PC-3 (cell line): ENCODE measurements around the gene EVA1A. TPM values are rescaled to one million over a fixed set of nuclear protein-coding genes. Genes with fewer than 3 reads are reported as not detected.

Experiments used
- ATAC-seq: fragments of 200-7000 bp; cut with Tn5 transposase; 2 replicates; pipeline ENCODE4 v1.9.1; 2020; ENCODE audit warnings: mild to moderate bottlenecking, moderate library complexity
- BruUV-seq: library from RNA; stranded (reverse); fragments of 400-500 nt; replicated peaks from 2 replicates; lab custom pipeline; 2021; lab: Mats Ljungman, UMichigan
- CTCF ChIA-PET: fragments of 300-600 bp; sonication (Branson Sonifier 250); formaldehyde crosslinking; loops from one replicate; lab custom pipeline; 2022; ENCODE audit warnings: antibody characterized with exemption; lab: Charles Lee
- POLR2A ChIA-PET: fragments of 300-600 bp; sonication (Branson Sonifier 250); formaldehyde crosslinking; loops from one replicate; lab custom pipeline; 2022; ENCODE audit warnings: antibody characterized with exemption; ENCODE audit not compliant: unreplicated experiment; lab: Charles Lee
- DNase-seq: peaks from one replicate; pipeline ENCODE4 v3.0.0-alpha.2; 2015
- H2AFZ ChIP-seq: fragments of 300-600 bp; sonication (generic); 2 replicates; pipeline ENCODE4 v1.6.0; 2016; ENCODE audit warnings: antibody characterized with exemption, low read length
- H3F3A ChIP-seq: fragments of 300-600 bp; sonication (generic); one replicate; pipeline ENCODE4 v1.6.0; 2017; ENCODE audit warnings: antibody characterized with exemption, low read length, control low read depth, mild to moderate bottlenecking; ENCODE audit not compliant: unreplicated experiment
- H3K27ac ChIP-seq: fragments of 300-600 bp; sonication (generic); 2 replicates; pipeline ENCODE4 v1.5.1; 2016; ENCODE audit warnings: mild to moderate bottlenecking, low read length
- H3K27me3 ChIP-seq: fragments of 300-600 bp; sonication (generic); 2 replicates; pipeline ENCODE4 v1.6.1; 2016; ENCODE audit warnings: low read length, mixed read lengths
- H3K36me3 ChIP-seq: fragments of 300-600 bp; sonication (generic); 2 replicates; pipeline ENCODE4 v1.6.1; 2016; ENCODE audit warnings: low read depth, mixed run types, low read length, mixed read lengths
- H3K4me1 ChIP-seq: fragments of 300-600 bp; sonication (generic); 2 replicates; pipeline ENCODE4 v1.5.1; 2016; ENCODE audit warnings: low read length; ENCODE audit not compliant: insufficient read depth
- H3K4me2 ChIP-seq: fragments of 300-600 bp; sonication (generic); 2 replicates; pipeline ENCODE4 v1.6.0; 2016; ENCODE audit warnings: low read length
- H3K4me3 ChIP-seq: fragments of 300-600 bp; sonication (generic); 2 replicates; pipeline ENCODE4 v1.5.1; 2016; ENCODE audit warnings: mild to moderate bottlenecking, low read length, mixed read lengths
- H3K79me2 ChIP-seq: fragments of 300-600 bp; sonication (generic); 2 replicates; pipeline ENCODE4 v1.6.1; 2017; ENCODE audit warnings: low read length, mixed read lengths
- H3K9ac ChIP-seq: fragments of 300-600 bp; sonication (generic); 2 replicates; pipeline ENCODE4 v1.6.0; 2016; ENCODE audit warnings: mild to moderate bottlenecking, low read length
- H3K9me2 ChIP-seq: fragments of 300-600 bp; sonication (generic); replicated peaks from 2 replicates; pipeline ENCODE4 v1.6.1; 2016; ENCODE audit warnings: mixed run types, low read length, mixed read lengths
- H3K9me3 ChIP-seq: fragments of 300-600 bp; sonication (generic); 2 replicates; pipeline ENCODE4 v1.6.1; 2016; ENCODE audit warnings: low read length, mixed read lengths
- H4K20me1 ChIP-seq: fragments of 300-600 bp; sonication (generic); 2 replicates; pipeline ENCODE4 v1.6.1; 2016; ENCODE audit warnings: low read length, mixed read lengths
- EZH2 ChIP-seq: fragments of 300-600 bp; sonication (generic); IDR thresholded peaks from one replicate; pipeline ENCODE4 v1.6.1; 2017; ENCODE audit warnings: antibody characterized with exemption, mild to moderate bottlenecking, low read length; ENCODE audit not compliant: unreplicated experiment
- EZH2phosphoT487 ChIP-seq: fragments of 300-600 bp; sonication (generic); IDR thresholded peaks from 2 replicates; pipeline ENCODE4 v1.6.1; 2018; ENCODE audit warnings: mild to moderate bottlenecking, antibody characterized with exemption, low read length, borderline replicate concordance
- intact Hi-C: fragments of 100-400 bp; cut with micrococcal nuclease; formaldehyde crosslinking; loops from 2 replicates; pipeline ENCODE4 v1.9.0; 2023
- total RNA-seq: library from RNA; depleted of rRNA; stranded (reverse); fragments of >200 nt; gene quantifications from 2 replicates; pipeline ENCODE4 v1.2.3, GENCODE V29; 2014
- TF ChIP-seq, protein P1 (sequence below): fragments of 300-600 bp; sonication (generic); conservative IDR thresholded peaks from 2 replicates; pipeline ENCODE4 v1.5.1; 2017; ENCODE audit warnings: antibody characterized with exemption, low read depth, mild to moderate bottlenecking, low read length

Gene EVA1A
- total RNA-seq, 1 experiment from 2014 or later, result 48.9 TPM

- intact Hi-C loops, result no loop called here
- no peak for DNase-seq
- no TSS peak for BruUV-seq
- H3F3A ChIP-seq, result no peaks in the 10 kb centered on the region
- no peaks in the 10 kb centered on the region for H3K9me3 ChIP-seq
- no peak overlapping the region for H3K27ac ChIP-seq
- H2AFZ ChIP-seq, result no peak overlapping the region
- H3K4me3 ChIP-seq, result no peak overlapping the region
- POLR2A ChIA-PET, result no interaction called here
- no peaks in the 10 kb centered on the region for H3K4me1 ChIP-seq
- no peaks in the 10 kb centered on the region for H3K27me3 ChIP-seq
- H3K4me2 ChIP-seq, result no peak overlapping the region
- TF ChIP-seq, protein P1, sequence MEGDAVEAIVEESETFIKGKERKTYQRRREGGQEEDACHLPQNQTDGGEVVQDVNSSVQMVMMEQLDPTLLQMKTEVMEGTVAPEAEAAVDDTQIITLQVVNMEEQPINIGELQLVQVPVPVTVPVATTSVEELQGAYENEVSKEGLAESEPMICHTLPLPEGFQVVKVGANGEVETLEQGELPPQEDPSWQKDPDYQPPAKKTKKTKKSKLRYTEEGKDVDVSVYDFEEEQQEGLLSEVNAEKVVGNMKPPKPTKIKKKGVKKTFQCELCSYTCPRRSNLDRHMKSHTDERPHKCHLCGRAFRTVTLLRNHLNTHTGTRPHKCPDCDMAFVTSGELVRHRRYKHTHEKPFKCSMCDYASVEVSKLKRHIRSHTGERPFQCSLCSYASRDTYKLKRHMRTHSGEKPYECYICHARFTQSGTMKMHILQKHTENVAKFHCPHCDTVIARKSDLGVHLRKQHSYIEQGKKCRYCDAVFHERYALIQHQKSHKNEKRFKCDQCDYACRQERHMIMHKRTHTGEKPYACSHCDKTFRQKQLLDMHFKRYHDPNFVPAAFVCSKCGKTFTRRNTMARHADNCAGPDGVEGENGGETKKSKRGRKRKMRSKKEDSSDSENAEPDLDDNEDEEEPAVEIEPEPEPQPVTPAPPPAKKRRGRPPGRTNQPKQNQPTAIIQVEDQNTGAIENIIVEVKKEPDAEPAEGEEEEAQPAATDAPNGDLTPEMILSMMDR, result no peak
- TF ChIP-seq EZH2phosphoT487 (no peak), EZH2 (no peak)
- H3K9me2 ChIP-seq, result no peaks in the 10 kb centered on the region
- H3K9ac ChIP-seq, result no peak overlapping the region
- no peaks in the 10 kb centered on the region for H4K20me1 ChIP-seq
- H3K36me3 ChIP-seq, result no peaks in the 10 kb centered on the region; the same call in 1 of the 2 replicates
- ATAC-seq, result no peak
- CTCF ChIA-PET, result no interaction called here
- H3K79me2 ChIP-seq, result no peaks in the 10 kb centered on the region
These were observed 17.3 kb downstream of the EVA1A start for GRCh38 chr2:75543446-75543845.

- Histone ChIP-seq H3K9me2 (no peaks in the 10 kb centered on the region), H3F3A (no peaks in the 10 kb centered on the region), H2AFZ (no peak overlapping the region), H3K4me2 (no peak overlapping the region), H3K79me2 (no peaks in the 10 kb centered on the region), H3K9me3 (no peaks in the 10 kb centered on the region), H3K9ac (no peak overlapping the region), H3K4me3 (no peak overlapping the region), H4K20me1 (no peaks in the 10 kb centered on the region), H3K36me3 (no peaks in the 10 kb centered on the region; the same call in 1 of the 2 replicates), H3K4me1 (no peaks in the 10 kb centered on the region), H3K27me3 (no peaks in the 10 kb centered on the region), H3K27ac (no peak overlapping the region)
- no peak for DNase-seq
- POLR2A ChIA-PET, result no interaction called here
- CTCF ChIA-PET, result no interaction called here
- TF ChIP-seq EZH2, result no peak
- TF ChIP-seq, protein P1, result no peak
- no peak for TF ChIP-seq EZH2phosphoT487
- no TSS peak for BruUV-seq
- ATAC-seq, result no peak
- intact Hi-C loops, result no loop called here
These were observed 19.3 kb downstream of the EVA1A start for GRCh38 chr2:75541430-75541829.

- no TSS peak for BruUV-seq
- TF ChIP-seq EZH2 (no peak), EZH2phosphoT487 (no peak)
- TF ChIP-seq, protein P1, result no peak
- no peak overlapping the region for H3K9ac ChIP-seq
These were observed 19.7 kb downstream of the EVA1A start for GRCh38 chr2:75540994-75541393.

More at GRCh38 chr2:75540994-75541393, 19.7 kb downstream of the EVA1A start:
- Histone ChIP-seq H2AFZ (no peak overlapping the region), H4K20me1 (no peaks in the 10 kb centered on the region), H3K9me3 (no peaks in the 10 kb centered on the region), H3K4me2 (no peak overlapping the region), H3K79me2 (no peaks in the 10 kb centered on the region), H3K4me1 (no peaks in the 10 kb centered on the region), H3F3A (no peaks in the 10 kb centered on the region), H3K9me2 (no peaks in the 10 kb centered on the region), H3K36me3 (no peaks in the 10 kb centered on the region; the same call in 1 of the 2 replicates), H3K27ac (no peak overlapping the region), H3K4me3 (no peak overlapping the region), H3K27me3 (no peaks in the 10 kb centered on the region)
- intact Hi-C loops, result no loop called here
- no peak for ATAC-seq
- CTCF ChIA-PET, result no interaction called here
- POLR2A ChIA-PET, result no interaction called here
- no peak for DNase-seq
